GM18951 (cell line): ENCODE results near the gene CYFIP1.
"Not testable (repeated sequence)": the region's sequence is repeated elsewhere in the genome, so short reads cannot be mapped to it uniquely, and the experiment has no call there.

Experiments used
- POLR2A ChIP-seq: IDR thresholded peaks from 4 replicates; pipeline ENCODE4 v1.6.1; 2011; ENCODE audit warnings: mild to moderate bottlenecking; ENCODE audit not compliant: insufficient read length, insufficient read depth; ENCODE audit errors: extremely low read depth
- in situ Hi-C: fragments of 300-500 bp; cut with MboI; formaldehyde crosslinking; loops from one replicate; pipeline ENCODE4 v1.12.0; 2022; ENCODE audit warnings: low sequenced_read_pairs, mixed read lengths, inconsistent platforms; ENCODE audit not compliant: unreplicated experiment

CYFIP1 gene

DNA sequence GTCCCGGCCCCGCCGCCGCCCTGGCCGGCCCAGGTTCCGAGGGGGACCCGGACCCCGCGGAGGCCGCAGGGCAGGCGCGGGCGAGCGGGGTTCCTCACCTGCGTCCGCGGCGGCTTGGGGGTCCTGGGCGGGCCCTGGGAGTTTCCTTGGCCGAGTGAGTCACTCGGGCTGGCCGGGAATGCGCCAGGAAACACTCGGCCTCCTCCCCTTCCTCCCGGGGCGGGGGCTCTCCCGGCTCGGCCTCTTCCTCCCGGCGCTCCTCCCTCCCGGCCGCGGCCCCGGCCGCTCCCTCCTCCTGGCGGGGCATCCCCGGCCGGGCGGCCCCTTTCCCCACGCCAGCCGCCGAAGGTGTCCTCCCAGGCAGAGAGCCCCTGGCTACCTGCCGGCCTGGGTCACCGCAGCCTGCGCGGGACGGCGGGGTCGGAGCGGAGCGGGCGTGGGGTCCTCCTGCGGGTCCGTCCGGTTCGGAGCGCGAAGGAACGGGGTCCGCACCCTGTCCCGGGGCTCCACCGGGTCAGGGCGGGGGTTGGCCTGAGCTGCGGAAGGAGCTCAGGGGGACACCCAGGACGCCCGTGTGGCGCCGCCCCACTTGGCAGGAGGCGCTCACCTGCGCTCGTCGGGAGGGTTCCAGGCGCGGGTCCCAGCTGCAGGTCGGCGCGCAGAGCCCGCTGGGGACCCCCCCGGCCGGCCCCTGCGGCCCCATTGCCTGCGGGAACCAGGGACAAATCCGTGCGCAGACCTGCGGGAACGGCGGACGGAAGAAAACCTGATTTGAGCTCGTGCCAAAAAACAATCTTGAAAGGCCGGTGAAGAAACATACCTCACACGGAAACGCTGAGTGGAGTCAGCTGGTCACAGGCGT lies at the start of gene CYFIP1:
Gene CYFIP1, minus strand, starts transcription at position 180 of the 862 bp plus-strand sequence. CDS start 33,083 bp downstream, outside the sequence.
- peak; percentile 58 for TF ChIP-seq POLR2A
- in situ Hi-C loops: no loop called here

DNA sequence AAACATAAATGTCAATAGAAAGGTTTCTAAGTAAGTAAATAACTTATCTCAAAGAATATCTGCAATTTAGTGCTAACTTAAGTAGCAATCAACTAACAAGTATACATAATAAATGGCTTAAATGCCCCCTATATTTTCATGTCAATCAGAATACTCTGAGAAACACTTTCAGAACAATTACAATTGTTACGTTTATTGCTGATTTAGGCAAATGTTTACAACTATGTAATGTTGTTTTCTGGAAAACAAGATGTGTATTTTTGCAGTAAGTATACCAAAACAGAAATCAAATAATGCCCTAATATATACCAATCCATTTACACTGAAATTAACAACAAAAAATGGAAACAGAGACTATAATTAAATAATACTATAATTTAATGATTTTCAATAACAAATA lies 46.0 kb upstream of the CYFIP1 start:
- TF ChIP-seq POLR2A: no peak
- in situ Hi-C loops: no loop called here

DNA sequence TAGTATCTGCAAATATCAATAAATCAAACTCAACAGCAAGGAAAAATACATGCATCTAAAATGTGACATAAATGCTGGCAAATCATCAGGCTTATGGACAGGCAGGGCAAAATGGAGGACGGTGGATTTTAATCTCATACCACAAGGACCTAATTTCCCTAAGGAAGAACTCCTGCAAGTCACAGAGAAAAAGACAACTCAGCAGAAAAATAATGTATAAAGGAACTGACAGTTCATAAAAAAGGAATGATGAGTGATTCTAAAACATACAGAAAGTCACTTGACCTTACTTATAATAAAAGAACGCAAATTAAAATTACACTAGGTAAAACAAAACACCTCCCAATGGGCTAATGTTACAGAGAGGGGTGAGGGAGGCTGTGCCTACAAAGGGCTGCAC lies 42.0 kb upstream of the CYFIP1 start:
- in situ Hi-C loops: no loop called here
- TF ChIP-seq POLR2A: no peak

DNA sequence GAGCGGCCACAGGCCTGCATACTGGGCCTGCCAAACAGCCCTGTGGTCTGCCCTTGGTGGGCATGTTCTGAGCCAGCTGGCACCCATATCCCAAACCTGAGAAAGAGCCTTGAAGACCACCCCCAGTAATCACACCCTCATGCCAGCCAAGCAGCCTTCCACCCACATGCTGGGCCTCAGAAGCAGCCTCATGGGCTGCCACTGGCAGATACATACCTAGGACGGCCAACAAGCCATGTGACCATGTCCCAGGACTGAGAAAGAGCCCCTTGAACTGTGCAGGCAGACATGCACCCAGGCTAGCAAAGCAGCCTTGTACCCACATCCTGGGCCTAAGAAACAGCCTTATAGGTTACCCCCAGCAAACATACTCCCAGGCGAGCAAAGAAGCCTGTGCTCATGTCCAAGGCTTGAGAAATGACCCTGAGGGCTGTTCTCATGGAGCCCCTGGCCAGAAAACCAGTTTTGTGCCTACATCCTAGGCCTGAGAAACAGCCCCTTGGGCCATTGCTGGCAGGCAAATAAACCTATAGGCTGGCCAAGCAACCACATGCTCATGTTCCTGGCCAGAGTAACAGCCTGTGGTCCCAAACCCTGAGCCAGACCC lies 34.3 kb upstream of the CYFIP1 start:
- in situ Hi-C loops: no loop called here
- TF ChIP-seq POLR2A: no peak

DNA sequence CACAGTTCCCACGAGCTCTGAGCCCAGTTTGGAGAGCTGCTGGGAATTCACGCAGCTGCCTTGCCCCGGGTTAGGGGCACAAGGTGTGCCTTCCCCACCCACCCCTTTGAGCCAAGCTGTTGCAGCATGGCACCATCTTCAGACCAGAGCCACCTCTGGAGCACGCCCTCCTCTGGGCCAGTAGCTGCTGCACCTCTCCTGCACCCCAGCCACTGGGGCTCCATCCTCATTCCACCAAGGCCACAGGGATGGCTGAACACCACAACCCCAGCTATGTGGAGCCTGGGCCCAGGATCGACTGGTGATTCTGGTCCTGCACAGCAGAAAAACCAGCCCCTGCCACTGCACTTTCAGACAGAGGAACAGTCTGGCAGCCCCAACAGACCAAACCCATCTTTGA lies 33.5 kb upstream of the CYFIP1 start:
- TF ChIP-seq POLR2A: no peak
- in situ Hi-C loops: no loop called here

DNA sequence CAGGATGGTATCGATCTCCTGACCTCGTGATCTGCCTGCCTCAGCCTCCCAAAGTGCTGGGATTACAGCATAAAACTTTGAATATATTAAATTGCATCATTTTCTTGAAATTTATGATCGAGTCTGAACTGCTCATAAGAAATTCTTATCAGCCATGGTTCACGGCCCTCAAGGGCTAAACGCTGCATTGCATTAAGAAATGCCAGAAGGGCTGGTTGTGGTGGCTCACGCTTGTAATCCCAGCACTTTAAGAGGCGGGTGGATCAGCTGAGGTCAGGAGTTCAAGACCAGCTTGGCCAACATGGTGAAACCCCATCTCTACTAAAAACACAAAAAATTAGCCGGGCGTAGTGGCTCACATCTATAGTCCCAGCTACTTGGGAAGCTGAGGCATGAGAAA lies 32.4 kb upstream of the CYFIP1 start:
- in situ Hi-C loops: not testable (repeated sequence)

DNA sequence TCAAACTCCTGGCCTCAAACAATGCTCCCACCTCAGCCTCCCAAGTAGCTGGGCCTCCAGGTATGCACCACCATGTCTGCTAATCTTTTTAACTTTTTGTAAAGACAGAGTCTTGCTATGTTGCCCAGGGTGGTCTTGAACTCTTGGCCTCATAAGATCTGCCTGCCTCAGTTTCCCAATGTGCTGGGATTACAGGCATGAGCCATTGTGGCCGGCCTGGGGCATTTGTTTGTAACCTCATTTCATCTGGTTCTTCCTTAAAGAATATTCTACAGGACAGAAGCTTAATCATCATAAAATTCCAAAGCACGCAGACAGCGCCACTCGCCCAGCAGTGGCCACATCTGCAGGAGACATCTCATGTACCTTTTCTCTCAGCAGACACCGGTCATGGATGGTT lies 23.6 kb upstream of the CYFIP1 start:
- in situ Hi-C loops: no loop called here

DNA sequence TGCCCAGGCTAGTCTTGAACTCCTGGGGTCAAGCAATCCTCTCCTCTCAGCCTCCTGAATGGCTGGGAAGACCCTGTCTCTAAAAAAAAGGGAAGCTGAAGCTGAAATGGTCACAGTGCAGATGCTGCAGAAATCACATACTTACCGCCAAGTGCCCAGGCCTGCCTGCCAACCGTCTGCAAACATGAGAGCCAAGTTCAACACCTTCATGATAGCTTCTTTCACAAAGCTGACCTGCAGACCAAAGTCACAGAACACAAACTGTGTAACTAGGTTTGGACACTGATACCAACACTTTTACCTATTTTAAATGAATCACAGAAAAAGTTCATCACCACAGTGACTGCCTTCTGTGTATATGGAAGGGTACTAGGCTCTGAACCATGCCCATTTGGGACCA lies 22.8 kb upstream of the CYFIP1 start:
- TF ChIP-seq POLR2A: no peak
- in situ Hi-C loops: no loop called here

More for the DNA sequence above, 23.6 kb upstream of the CYFIP1 start:
- TF ChIP-seq POLR2A: no peak

DNA sequence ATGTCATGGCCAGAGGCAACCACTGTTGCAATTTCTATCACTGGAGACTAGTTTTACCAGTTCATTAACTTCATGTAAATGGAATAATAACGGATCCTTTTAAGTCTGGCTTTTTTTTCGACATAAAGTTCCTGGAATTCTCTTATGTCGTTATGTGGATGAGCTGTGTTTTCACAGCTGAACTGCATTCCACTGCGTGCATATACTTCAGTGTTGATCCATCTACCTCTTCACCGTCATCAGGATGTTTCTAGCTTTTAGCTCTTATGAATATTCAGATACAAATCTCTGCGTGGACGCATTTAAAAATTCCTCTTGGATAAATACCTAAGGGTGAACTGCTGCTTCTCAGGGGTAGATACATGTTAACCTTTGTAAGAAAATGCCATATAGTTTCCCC lies 15.6 kb upstream of the CYFIP1 start:
- in situ Hi-C loops: no loop called here
- TF ChIP-seq POLR2A: no peak

DNA sequence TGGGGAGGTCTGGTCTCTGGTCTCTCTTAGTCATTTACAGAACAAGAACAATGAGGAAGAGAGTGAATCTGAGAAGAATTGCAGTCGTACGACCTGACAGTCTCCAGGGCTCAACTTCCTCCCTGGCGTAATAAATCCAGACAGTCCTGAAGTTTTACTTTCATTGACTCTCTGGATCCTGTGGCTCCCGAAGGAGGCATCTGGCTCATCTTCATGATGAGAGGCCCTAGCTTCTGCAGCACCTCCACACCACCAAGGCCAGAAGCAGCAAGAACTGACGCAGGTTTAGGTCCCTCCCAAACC lies 11.8 kb upstream of the CYFIP1 start:
- in situ Hi-C loops: no loop called here
- no peak for TF ChIP-seq POLR2A

DNA sequence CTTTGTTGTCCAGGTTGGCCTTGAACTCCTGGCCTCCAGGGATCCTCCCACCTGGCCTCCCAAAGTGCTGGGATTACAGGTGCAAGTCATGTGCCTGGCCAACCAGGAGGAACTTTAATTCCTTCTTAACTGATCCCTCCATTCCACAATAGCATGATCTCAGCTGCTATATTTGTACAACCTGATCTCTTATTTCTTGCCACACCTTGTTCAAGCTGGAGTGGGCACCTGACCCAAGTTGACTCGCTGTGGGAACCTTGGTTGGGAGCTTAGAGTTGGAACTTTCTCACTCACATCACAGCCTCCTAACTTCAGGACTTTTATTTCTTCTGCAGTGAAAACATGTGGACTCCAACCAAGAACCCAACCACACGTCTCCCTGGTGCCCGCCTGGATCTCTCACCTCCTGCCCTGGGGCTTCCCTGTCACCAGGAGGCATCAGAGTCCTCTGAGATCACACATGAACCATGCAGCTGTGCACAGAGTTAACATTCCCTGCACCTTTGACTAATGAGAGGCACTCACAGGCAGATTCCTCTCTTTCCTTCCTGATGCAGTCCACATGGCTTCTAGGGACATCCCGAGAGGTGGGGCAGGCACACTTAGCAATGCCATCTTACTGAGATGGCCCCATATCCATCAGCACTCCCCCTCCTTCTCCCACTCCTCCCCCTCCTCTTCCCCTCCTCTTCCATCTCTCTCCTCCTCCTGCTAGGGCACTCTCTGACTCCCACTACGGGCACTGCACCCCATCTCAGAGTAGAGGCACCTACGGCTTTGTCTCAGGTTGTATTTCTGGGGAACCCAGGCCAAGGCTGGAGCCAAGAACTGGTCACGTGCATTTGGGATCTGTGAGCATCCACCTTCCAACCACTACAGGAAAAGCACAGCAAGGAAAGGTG lies 9.7 kb upstream of the CYFIP1 start:
- in situ Hi-C loops: no loop called here
- TF ChIP-seq POLR2A: no peak

DNA sequence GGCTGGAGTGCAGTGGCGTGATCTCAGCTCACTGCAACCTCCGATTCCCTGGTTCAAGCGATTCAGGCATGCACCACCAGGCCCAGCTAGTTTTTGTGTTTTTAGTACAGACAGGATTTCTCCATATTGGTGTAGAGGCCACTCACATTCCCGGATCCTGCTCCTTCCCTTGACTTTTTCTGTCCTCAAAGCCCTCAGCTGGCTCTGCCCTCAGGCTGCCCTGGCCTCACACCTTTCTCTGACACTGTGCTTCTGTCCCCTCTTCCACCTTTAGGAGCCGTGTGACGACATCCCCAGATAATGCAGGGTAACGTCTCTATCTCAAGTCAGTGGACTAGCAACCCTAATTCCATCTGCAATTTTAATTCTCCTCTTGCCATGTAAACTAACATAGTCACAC lies 8.6 kb upstream of the CYFIP1 start:
- TF ChIP-seq POLR2A: no peak
- in situ Hi-C loops: no loop called here

DNA sequence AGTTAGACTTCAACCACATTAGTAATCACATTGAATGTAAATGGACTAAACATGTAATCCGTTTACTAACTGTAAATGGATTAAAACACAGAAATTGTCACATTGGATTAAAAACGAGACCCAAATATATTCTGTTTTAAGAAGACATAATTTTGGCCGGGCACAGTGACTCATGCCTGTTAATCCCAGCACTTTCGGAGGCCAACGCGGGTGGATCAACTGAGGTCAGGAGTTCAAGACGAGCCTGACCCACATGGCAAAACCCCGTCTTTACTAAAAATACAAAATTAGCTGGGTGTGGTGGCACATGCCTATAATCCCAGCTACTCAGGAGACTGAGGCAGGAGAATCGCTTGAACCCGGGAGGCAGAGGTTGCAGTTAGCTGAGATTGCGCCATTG lies 1.8 kb upstream of the CYFIP1 start:
- in situ Hi-C loops: not testable (repeated sequence)
